ENCODE measurements around the gene FMO4.
"Not testable (repeated sequence)": the region's sequence is repeated elsewhere in the genome, so short reads cannot be mapped to it uniquely, and the experiment has no call there.

The FMO4 gene

GRCh38 chr1:171313835-171314320 is at the start of gene FMO4:
FMO4 (plus strand) TSS chr1:171314183; CDS start chr1:171319826, 5,643 bp downstream.
- DNase-seq = peak; percentile 69 to 77

- DNase-seq = no peak
Observed at GRCh38 chr1:171265686-171266085, 48.3 kb upstream of the FMO4 start.

GRCh38 chr1:171266930-171267329 is 47.1 kb upstream of the FMO4 start:
- DNase-seq = no peak

- DNase-seq = no peak
Observed at GRCh38 chr1:171267391-171267790, 46.6 kb upstream of the FMO4 start.

GRCh38 chr1:171270806-171271205 is 43.2 kb upstream of the FMO4 start:
- no peak for DNase-seq

- DNase-seq = no peak
Observed at GRCh38 chr1:171277534-171277933, 36.4 kb upstream of the FMO4 start.

GRCh38 chr1:171279234-171279633 is 34.7 kb upstream of the FMO4 start:
- DNase-seq = no peak

- DNase-seq = no peak
Observed at GRCh38 chr1:171279678-171280077, 34.3 kb upstream of the FMO4 start.

GRCh38 chr1:171280599-171280998 is 33.4 kb upstream of the FMO4 start:
- no peak for DNase-seq

- DNase-seq = no peak
Observed at GRCh38 chr1:171286032-171286705, 27.8 kb upstream of the FMO4 start.

- no peak for DNase-seq
Observed at GRCh38 chr1:171290621-171291020, 23.4 kb upstream of the FMO4 start.

GRCh38 chr1:171292799-171293198 is 21.2 kb upstream of the FMO4 start:
- no peak for DNase-seq

GRCh38 chr1:171295383-171295782 is 18.6 kb upstream of the FMO4 start:
- not testable (repeated sequence) for DNase-seq

GRCh38 chr1:171295821-171296220 is 18.2 kb upstream of the FMO4 start:
- DNase-seq = no peak

GRCh38 chr1:171296897-171297296 is 17.1 kb upstream of the FMO4 start:
- no peak for DNase-seq

- DNase-seq = no peak
Observed at GRCh38 chr1:171298696-171299095, 15.3 kb upstream of the FMO4 start.

- DNase-seq = no peak
Observed at GRCh38 chr1:171299342-171299741, 14.6 kb upstream of the FMO4 start.

- no peak for DNase-seq
Observed at GRCh38 chr1:171300401-171300800, 13.6 kb upstream of the FMO4 start.

- no peak for DNase-seq
Observed at GRCh38 chr1:171310661-171311087, 3.3 kb upstream of the FMO4 start.

- no peak for DNase-seq
Observed at GRCh38 chr1:171311771-171312558, 2.0 kb upstream of the FMO4 start.

GRCh38 chr1:171313319-171313834 is 606 bp upstream of the FMO4 start:
- no peak for DNase-seq

- DNase-seq = no peak
Observed at GRCh38 chr1:171329251-171329650, 15.3 kb downstream of the FMO4 start.

- no peak for DNase-seq
Observed at GRCh38 chr1:171334024-171334640, 20.1 kb downstream of the FMO4 start.

GRCh38 chr1:171335964-171336363 is 22.0 kb downstream of the FMO4 start:
- no peak for DNase-seq

Measured in activated CD4-positive, alpha-beta T cell treated with anti-CD3 and anti-CD28 coated beads, Interleukin-2, amount 50 U/mL, for 4 hours (primary cell).